LNCaP clone FGC (cell line): ENCODE data around the gene CDKAL1.

Experiments used
- DNase-seq: peaks from one replicate; pipeline ENCODE4 v3.0.0-alpha.2; 2011; ENCODE audit warnings: low read depth
- H3K4me3 ChIP-seq: 2 replicates; pipeline ENCODE4 v1.5.1; 2011; ENCODE audit warnings: mild to moderate bottlenecking, low read depth, low read length, control low read depth
- TF ChIP-seq, protein P1 (sequence below): IDR thresholded peaks from 2 replicates; pipeline ENCODE4 v1.5.1; 2012; ENCODE audit warnings: mild to moderate bottlenecking; ENCODE audit not compliant: control insufficient read depth, insufficient read depth; ENCODE audit errors: extremely low read depth

CDKAL1 gene

DNA sequence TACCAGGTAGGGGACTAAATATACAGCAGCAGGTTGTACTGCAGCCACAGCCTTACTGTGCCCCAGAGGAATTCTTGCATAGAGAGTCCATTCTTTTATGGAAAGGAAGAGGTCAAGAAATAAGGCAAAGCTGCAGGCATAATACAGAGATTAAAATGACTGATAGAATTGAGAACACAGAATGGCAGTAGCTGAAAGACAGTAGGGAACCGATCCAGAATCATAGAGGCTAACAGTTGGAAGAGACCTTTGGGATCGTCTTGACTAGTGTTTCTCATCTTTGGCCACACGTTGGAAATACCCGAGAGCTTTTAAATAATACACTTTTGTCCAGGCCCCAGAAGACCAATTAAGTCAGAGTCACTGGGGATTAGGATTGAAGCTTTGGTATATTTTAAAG is 566.7 kb downstream of the CDKAL1 start:
- no peak overlapping the region for H3K4me3 ChIP-seq
- TF ChIP-seq, protein P1, sequence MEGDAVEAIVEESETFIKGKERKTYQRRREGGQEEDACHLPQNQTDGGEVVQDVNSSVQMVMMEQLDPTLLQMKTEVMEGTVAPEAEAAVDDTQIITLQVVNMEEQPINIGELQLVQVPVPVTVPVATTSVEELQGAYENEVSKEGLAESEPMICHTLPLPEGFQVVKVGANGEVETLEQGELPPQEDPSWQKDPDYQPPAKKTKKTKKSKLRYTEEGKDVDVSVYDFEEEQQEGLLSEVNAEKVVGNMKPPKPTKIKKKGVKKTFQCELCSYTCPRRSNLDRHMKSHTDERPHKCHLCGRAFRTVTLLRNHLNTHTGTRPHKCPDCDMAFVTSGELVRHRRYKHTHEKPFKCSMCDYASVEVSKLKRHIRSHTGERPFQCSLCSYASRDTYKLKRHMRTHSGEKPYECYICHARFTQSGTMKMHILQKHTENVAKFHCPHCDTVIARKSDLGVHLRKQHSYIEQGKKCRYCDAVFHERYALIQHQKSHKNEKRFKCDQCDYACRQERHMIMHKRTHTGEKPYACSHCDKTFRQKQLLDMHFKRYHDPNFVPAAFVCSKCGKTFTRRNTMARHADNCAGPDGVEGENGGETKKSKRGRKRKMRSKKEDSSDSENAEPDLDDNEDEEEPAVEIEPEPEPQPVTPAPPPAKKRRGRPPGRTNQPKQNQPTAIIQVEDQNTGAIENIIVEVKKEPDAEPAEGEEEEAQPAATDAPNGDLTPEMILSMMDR, result no peak
- DNase-seq, result no peak

DNA sequence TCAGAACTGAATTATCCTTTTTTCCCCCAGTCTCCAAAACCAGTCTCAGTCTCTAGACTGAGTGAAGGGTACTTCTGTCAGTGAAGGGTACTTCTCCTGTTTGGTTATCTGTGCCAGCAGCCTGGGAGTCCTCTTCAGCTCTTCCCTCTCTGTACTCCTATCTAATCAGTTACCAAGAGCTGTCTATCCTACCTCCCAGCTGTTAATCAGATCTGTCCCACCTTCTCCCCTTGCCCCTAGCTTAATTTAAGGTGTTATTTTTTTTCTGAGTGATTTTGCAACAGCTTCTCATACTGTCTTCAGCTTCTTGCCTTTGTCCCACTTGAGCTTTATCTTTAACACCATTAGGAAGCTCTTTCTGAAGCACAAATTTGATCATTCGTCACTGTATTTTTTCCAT is 567.4 kb downstream of the CDKAL1 start:
- no peak for DNase-seq
- TF ChIP-seq, protein P1, result no peak
- no peak overlapping the region for H3K4me3 ChIP-seq

DNA sequence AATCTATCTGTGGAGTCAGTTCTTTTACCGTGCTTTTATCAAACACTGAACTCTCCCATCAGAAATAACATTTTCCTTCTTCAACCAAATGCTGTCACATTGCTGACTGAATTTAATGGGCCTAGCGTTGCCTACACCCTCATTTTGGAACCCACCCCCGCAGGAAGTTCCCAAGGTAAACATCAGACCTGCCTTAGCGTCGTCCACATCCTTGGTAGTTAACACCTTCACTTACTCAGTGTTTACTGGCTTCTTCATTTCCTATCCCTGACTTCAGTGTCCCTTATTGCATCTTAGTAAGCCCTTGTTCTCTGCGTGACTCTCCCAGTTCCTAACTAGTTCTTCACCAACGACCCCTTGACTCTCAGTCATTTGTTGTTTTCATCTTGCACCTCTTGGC is 567.9 kb downstream of the CDKAL1 start:
- TF ChIP-seq, protein P1, result no peak
- no peak for DNase-seq
- H3K4me3 ChIP-seq, result no peak overlapping the region

DNA sequence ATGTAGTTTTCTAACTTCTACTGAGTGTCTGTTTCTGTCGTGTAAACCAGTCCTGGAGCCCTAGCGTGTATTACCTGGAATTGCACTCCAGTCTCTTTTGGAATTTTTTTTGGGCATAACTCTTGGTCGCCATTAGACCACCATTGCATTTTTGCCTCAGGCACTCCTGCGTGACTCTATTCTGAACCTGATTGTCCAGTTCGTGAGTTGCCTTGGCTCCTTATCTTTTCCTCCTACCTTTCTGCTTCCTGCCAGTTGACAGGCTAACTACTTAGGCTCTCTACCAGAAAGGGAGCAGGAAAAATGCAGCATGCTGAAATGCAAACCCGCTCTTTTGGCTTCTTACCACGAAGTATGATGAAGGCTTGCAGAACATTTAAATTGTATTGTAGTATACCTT is 568.4 kb downstream of the CDKAL1 start:
- DNase-seq, result no peak
- H3K4me3 ChIP-seq, result no peak overlapping the region
- TF ChIP-seq, protein P1, result no peak

DNA sequence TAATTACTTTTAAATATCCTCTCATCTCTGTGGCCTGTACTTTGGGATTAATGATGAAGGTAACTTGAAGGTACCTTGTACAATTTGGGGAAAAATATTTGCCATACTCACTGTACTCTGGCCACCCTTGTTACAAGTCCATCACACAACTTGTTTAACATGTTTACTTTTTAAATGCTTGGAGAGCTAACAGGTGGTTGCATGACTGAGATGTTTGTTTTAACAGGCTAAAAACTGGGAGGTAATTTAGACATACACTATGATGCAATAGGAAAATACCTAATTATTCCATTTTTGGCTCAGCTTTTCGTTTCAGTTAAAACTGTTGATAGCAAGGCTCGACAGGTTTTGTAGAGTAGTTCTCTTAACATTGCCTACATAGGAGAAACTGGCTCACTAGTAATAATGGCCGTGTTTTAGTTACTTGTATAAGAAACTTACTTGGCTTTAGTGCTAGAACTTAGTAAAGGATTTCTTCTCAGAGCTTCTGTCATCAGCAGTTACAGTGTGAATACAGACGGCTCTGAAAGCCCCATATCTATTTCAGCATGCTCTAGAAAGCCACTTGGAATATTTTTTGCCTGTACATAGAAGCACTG is 569.5 kb downstream of the CDKAL1 start:
- peak; percentile 77 for DNase-seq
- no peak overlapping the region for H3K4me3 ChIP-seq
- TF ChIP-seq, protein P1, result no peak

DNA sequence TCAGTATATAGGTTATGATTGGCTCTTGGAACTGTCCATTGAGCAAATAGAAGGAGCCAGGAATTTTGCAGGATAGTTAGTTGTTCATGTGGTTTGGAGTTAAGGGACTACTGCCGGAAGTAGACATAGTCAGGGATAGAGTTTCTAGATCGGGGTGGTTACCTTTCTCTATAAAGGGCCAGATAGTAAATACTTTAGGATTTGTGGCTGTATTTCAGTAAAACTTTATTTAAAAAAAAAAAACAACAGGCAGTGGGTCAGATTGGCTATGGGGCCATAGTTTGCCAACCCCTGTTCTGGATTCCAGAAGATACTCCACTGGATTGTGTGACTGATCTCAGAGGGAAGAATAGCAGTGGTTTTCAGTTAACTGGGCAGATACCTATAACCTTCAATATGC is 570.0 kb downstream of the CDKAL1 start:
- H3K4me3 ChIP-seq, result no peak overlapping the region
- DNase-seq, result no peak
- TF ChIP-seq, protein P1, result no peak

DNA sequence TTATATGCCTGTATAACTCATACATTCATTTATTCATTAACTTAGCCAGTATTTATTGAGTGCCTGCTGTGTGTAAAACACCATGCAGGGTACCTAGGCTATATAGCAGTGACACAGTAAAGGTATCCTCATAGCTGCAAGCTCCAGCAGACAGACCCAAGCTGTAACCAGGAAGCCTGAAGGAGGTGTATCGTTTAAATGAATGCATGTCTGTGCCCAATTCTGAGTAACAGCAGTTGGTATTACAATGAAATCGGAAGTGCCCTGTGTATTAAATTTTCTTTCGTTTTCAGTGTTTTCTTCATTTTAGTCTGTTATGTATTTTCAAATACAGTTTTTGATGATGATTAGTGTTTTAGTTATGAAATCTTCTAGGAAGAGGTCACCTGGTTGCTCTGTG is 573.5 kb downstream of the CDKAL1 start:
- DNase-seq, result no peak
- H3K4me3 ChIP-seq, result no peak overlapping the region
- TF ChIP-seq, protein P1, result no peak
